NB4 (cell line): ENCODE results near the gene KIF16B.

ENCODE experiments used
- MYC ChIP-seq: IDR thresholded peaks from 2 replicates; pipeline ENCODE4 v1.6.1; 2011; ENCODE audit warnings: low read depth, low read length
- POLR2A ChIP-seq: IDR thresholded peaks from 2 replicates; pipeline ENCODE4 v1.6.1; 2011; ENCODE audit warnings: mild to moderate bottlenecking; ENCODE audit not compliant: insufficient read length; ENCODE audit errors: extremely low read depth
- TF ChIP-seq, protein P1 (sequence below): IDR thresholded peaks from one replicate; pipeline ENCODE4 v1.5.1; 2012; ENCODE audit warnings: low read depth, low read length
- TF ChIP-seq, protein P2 (sequence below): IDR thresholded peaks from 2 replicates; pipeline ENCODE4 v1.6.1; 2011; ENCODE audit warnings: low read depth, low read length

GRCh38 chr20:16390991-16391390 lies 182.3 kb downstream of the KIF16B start:
- TF ChIP-seq, protein P1, sequence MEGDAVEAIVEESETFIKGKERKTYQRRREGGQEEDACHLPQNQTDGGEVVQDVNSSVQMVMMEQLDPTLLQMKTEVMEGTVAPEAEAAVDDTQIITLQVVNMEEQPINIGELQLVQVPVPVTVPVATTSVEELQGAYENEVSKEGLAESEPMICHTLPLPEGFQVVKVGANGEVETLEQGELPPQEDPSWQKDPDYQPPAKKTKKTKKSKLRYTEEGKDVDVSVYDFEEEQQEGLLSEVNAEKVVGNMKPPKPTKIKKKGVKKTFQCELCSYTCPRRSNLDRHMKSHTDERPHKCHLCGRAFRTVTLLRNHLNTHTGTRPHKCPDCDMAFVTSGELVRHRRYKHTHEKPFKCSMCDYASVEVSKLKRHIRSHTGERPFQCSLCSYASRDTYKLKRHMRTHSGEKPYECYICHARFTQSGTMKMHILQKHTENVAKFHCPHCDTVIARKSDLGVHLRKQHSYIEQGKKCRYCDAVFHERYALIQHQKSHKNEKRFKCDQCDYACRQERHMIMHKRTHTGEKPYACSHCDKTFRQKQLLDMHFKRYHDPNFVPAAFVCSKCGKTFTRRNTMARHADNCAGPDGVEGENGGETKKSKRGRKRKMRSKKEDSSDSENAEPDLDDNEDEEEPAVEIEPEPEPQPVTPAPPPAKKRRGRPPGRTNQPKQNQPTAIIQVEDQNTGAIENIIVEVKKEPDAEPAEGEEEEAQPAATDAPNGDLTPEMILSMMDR = no peak
- TF ChIP-seq POLR2A (no peak), MYC (no peak)
- TF ChIP-seq, protein P2, sequence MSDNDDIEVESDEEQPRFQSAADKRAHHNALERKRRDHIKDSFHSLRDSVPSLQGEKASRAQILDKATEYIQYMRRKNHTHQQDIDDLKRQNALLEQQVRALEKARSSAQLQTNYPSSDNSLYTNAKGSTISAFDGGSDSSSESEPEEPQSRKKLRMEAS = no peak
